H1 (cell line): ENCODE results near the gene RFPL3. TPM values are rescaled to one million over a fixed set of nuclear protein-coding genes. Genes with fewer than 3 reads are reported as not detected.

Source experiments
- CTCF ChIA-PET: fragments of 300-600 bp; sonication (Branson Sonifier 250); formaldehyde crosslinking; loops from one replicate; lab custom pipeline; 2021; ENCODE audit not compliant: partially characterized antibody; lab: Charles Lee
- POLR2A ChIA-PET: fragments of 300-600 bp; sonication (Branson Sonifier 250); formaldehyde crosslinking; loops from one replicate; lab custom pipeline; 2021; ENCODE audit warnings: inconsistent platforms; ENCODE audit not compliant: partially characterized antibody; lab: Charles Lee
- DNase-seq, 2 experiments: peaks; one replicate each; pipeline versions ENCODE4 v3.0.0 to v3.0.0-alpha.2; 2010 to 2022; ENCODE audit warnings: low spot score in 2 of 2, low read depth in 1 of 2, mixed read lengths in 1 of 2
- FAIRE-seq: peaks from 2 replicates; lab custom pipeline; 2011; peaks lifted over from hg19 to GRCh38; lab: Jason Lieb, UNC
- H2AFZ ChIP-seq: 2 replicates; pipeline ENCODE4 v1.8.1; 2012; ENCODE audit warnings: low read length, inconsistent platforms
- H2AK5ac ChIP-seq: 2 replicates; pipeline ENCODE4 v1.6.1; 2013; ENCODE audit warnings: low read depth, low read length
- H2BK120ac ChIP-seq: replicated peaks from 2 replicates; pipeline ENCODE3; 2013; ENCODE audit warnings: low read depth, low read length, inconsistent platforms
- H2BK12ac ChIP-seq: 2 replicates; pipeline ENCODE4 v1.6.1; 2013; ENCODE audit warnings: low read depth, low read length
- H2BK15ac ChIP-seq: 2 replicates; pipeline ENCODE4 v1.6.1; 2013; ENCODE audit warnings: low read length
- H2BK20ac ChIP-seq: 2 replicates; pipeline ENCODE4 v1.6.1; 2013; ENCODE audit warnings: low read length
- H2BK5ac ChIP-seq: 2 replicates; pipeline ENCODE4 v1.6.1; 2013; ENCODE audit warnings: low read depth, low read length
- H3K14ac ChIP-seq: 2 replicates; pipeline ENCODE4 v1.6.1; 2013; ENCODE audit warnings: inconsistent platforms; ENCODE audit not compliant: insufficient read length
- H3K18ac ChIP-seq: 2 replicates; pipeline ENCODE4 v1.6.1; 2013; ENCODE audit warnings: low read length; ENCODE audit errors: extremely low read depth
- H3K23ac ChIP-seq: 2 replicates; pipeline ENCODE4 v1.6.1; 2013; ENCODE audit warnings: inconsistent platforms; ENCODE audit not compliant: insufficient read length
- H3K23me2 ChIP-seq: 2 replicates; pipeline ENCODE4 v1.6.1; 2013; ENCODE audit warnings: low read depth, low read length
- H3K27ac ChIP-seq: 2 replicates; pipeline ENCODE4 v1.6.1; 2011; ENCODE audit warnings: low read depth, low read length, inconsistent platforms
- H3K27me3 ChIP-seq, 4 experiments: replicated peaks in 1 of 4; 1 replicate in 1 of 4; 2 replicates in 3 of 4; pipeline versions ENCODE4 v1.6.1 to v1.8.1; 2011 to 2013; ENCODE audit warnings: low read length in 3 of 4, mild to moderate bottlenecking in 3 of 4, inconsistent platforms in 2 of 4, mixed read lengths in 2 of 4, moderate library complexity in 1 of 4; ENCODE audit not compliant: control insufficient read depth in 3 of 4, insufficient read depth in 3 of 4; ENCODE audit errors: extremely low read depth in 1 of 4
- H3K36me3 ChIP-seq, 4 experiments: 2 replicates each; pipeline versions ENCODE4 v1.6.1 to v1.8.1; 2011 to 2013; ENCODE audit warnings: mild to moderate bottlenecking in 4 of 4, low read length in 3 of 4, moderate library complexity in 2 of 4, control low read depth in 1 of 4, inconsistent platforms in 1 of 4; ENCODE audit not compliant: insufficient read depth in 4 of 4, control insufficient read depth in 2 of 4
- H3K4ac ChIP-seq: replicated peaks from 2 replicates; pipeline ENCODE3; 2013; ENCODE audit warnings: low read length, low read depth, mixed read lengths, inconsistent platforms; ENCODE audit not compliant: insufficient read length
- H3K4me1 ChIP-seq, 4 experiments: replicated peaks in 1 of 4; 1 replicate in 1 of 4; 2 replicates in 3 of 4; pipeline versions ENCODE4 v1.6.1 to v1.8.1; 2011 to 2013; ENCODE audit warnings: low read length in 3 of 4, inconsistent platforms in 2 of 4, mixed read lengths in 1 of 4; ENCODE audit not compliant: insufficient read depth in 4 of 4, control insufficient read depth in 3 of 4
- H3K4me2 ChIP-seq, 2 experiments: 2 replicates each; pipeline versions ENCODE4 v1.6.1 to v1.8.1; 2011 to 2013; ENCODE audit warnings: low read depth in 2 of 2, low read length in 2 of 2, control low read depth in 1 of 2, inconsistent platforms in 1 of 2, mild to moderate bottlenecking in 1 of 2; ENCODE audit not compliant: insufficient read depth in 1 of 2
- H3K4me3 ChIP-seq, 4 experiments: fragments of 200-600, 300-600 bp in 1 of 4; sonication (generic), shearing (Covaris generic), sonication (Bioruptor Twin) in 1 of 4; 2 replicates each; pipeline versions ENCODE4 v1.5.1 to v1.8.1; 2011 to 2016; ENCODE audit warnings: low read length in 4 of 4, low read depth in 3 of 4, control low read depth in 2 of 4, inconsistent platforms in 2 of 4, mild to moderate bottlenecking in 2 of 4, mixed read lengths in 1 of 4, moderate library complexity in 1 of 4; ENCODE audit not compliant: insufficient read depth in 2 of 4; ENCODE audit errors: extremely low read depth in 1 of 4
- H3K56ac ChIP-seq: replicated peaks from 2 replicates; pipeline ENCODE3; 2013; ENCODE audit warnings: low read depth, mild to moderate bottlenecking, mixed read lengths, low read length, inconsistent platforms; ENCODE audit not compliant: insufficient read length
- H3K79me1 ChIP-seq: 2 replicates; pipeline ENCODE4 v1.6.1; 2013; ENCODE audit warnings: low read depth, low read length, control low read depth
- H3K79me2 ChIP-seq, 2 experiments: 2 replicates each; pipeline versions ENCODE4 v1.6.1 to v1.8.1; 2012 to 2013; ENCODE audit warnings: low read length in 2 of 2, mild to moderate bottlenecking in 2 of 2, inconsistent platforms in 1 of 2; ENCODE audit not compliant: insufficient read depth in 2 of 2, control insufficient read depth in 1 of 2
- H3K9ac ChIP-seq, 4 experiments: replicated peaks in 1 of 4; 1 replicate in 1 of 4; 2 replicates in 3 of 4; pipeline versions ENCODE4 v1.6.1 to v1.8.1; 2011 to 2013; ENCODE audit warnings: low read depth in 3 of 4, low read length in 3 of 4, control low read depth in 2 of 4, mild to moderate bottlenecking in 2 of 4, moderate library complexity in 2 of 4, inconsistent platforms in 1 of 4; ENCODE audit errors: extremely low read depth in 1 of 4
- H3K9me3 ChIP-seq, 2 experiments: 2 replicates each; pipeline versions ENCODE4 v1.6.1 to v1.8.1; 2012 to 2013; ENCODE audit warnings: mild to moderate bottlenecking in 2 of 2, moderate library complexity in 2 of 2, control low read depth in 1 of 2, inconsistent platforms in 1 of 2, low read depth in 1 of 2, low read length in 1 of 2, mixed read lengths in 1 of 2; ENCODE audit not compliant: insufficient read depth in 2 of 2
- H4K20me1 ChIP-seq, 2 experiments: replicated peaks in 1 of 2; 2 replicates each; pipeline versions ENCODE3 to v1.8.1; 2011 to 2013; ENCODE audit warnings: inconsistent platforms in 2 of 2, low read length in 2 of 2, mild to moderate bottlenecking in 1 of 2; ENCODE audit not compliant: insufficient read depth in 2 of 2, control insufficient read depth in 1 of 2
- H4K5ac ChIP-seq: 2 replicates; pipeline ENCODE4 v1.6.1; 2013; ENCODE audit warnings: low read length, low read depth, mixed read lengths, inconsistent platforms; ENCODE audit not compliant: insufficient read length
- H4K8ac ChIP-seq: 2 replicates; pipeline ENCODE4 v1.8.0; 2013; ENCODE audit warnings: mild to moderate bottlenecking, moderate library complexity, low read length, inconsistent platforms; ENCODE audit not compliant: insufficient read depth; ENCODE audit errors: extremely low read depth
- H4K91ac ChIP-seq: replicated peaks from 2 replicates; pipeline ENCODE3; 2013; ENCODE audit warnings: low read length, mixed read lengths, inconsistent platforms; ENCODE audit not compliant: insufficient read length
- RAD21 ChIP-seq, 2 experiments: IDR thresholded peaks in 1 of 2; conservative IDR thresholded peaks in 1 of 2; 2 replicates each; pipeline ENCODE4 v1.6.1; 2011; ENCODE audit warnings: low read depth in 2 of 2, low read length in 2 of 2, improper control_type of control experiment in 1 of 2, inconsistent platforms in 1 of 2, mild to moderate bottlenecking in 1 of 2, moderate library complexity in 1 of 2
- RNF2 ChIP-seq: fragments of 200-900, 300-1000 bp; sonication (generic); IDR thresholded peaks from 2 replicates; pipeline ENCODE4 v1.7.1; 2016; ENCODE audit warnings: borderline replicate concordance, low read depth, mild to moderate bottlenecking, antibody characterized with exemption, low read length; ENCODE audit not compliant: poor library complexity, severe bottlenecking; ENCODE audit errors: missing control alignments
- SAP30 ChIP-seq: fragments of 300-600 bp; sonication (generic); IDR thresholded peaks from 2 replicates; pipeline ENCODE4 v1.7.1; 2012; ENCODE audit warnings: low read length, moderate library complexity, mild to moderate bottlenecking, inconsistent platforms; ENCODE audit not compliant: insufficient read depth, insufficient replicate concordance
- WGBS, 2 experiments: shearing (Covaris generic) in 1 of 2; methylation state at CpG; one replicate each; pipeline versions ENCODE4 v1.1.6 to v1.1.7; 2013 to 2015; ENCODE audit warnings: low lambda C conversion rate in 2 of 2, mixed read lengths in 2 of 2, inconsistent platforms in 1 of 2, low coverage in 1 of 2, missing lambda C conversion rate in 1 of 2; ENCODE audit not compliant: insufficient replicate concordance in 2 of 2, insufficient coverage in 1 of 2, insufficient read length in 1 of 2; ENCODE audit errors: extremely low coverage in 1 of 2, missing lambda C conversion rate in 1 of 2; 5-methylcytosine and 5-hydroxymethylcytosine counted together
- polyA plus RNA-seq, 7 experiments: library from polyadenylated mRNA; depleted of rRNA in 3 of 7; stranded (reverse) in 5 of 7; unstranded in 2 of 7; fragments of >200 nt in 5 of 7; fragments of 200-250 nt in 2 of 7; gene quantifications; 1 replicate in 5 of 7; 2 replicates in 1 of 7; 4 replicates in 1 of 7; pipeline versions ENCODE4 v1.2.1 to v1.2.3, GENCODE V29; 2011 to 2013; ENCODE audit warnings: missing spikeins in 2 of 7, mixed read lengths in 2 of 7
- total RNA-seq: library from RNA; stranded (reverse); fragmentation: NEBNext Ultra II Directional; extraction: Animal tissue kit (Norgen Biotek cat#: 25700); gene quantifications from 2 replicates; pipeline ENCODE4 v1.2.1, GENCODE V29; 2021

Gene RFPL3
- total and polyA plus RNA-seq, 2 of the 8 experiments (the other 6 are each of a cell fraction or from before 2014, with no cell fraction given) = 0.08 to 0.24 TPM

GRCh38 chr22:32395107-32395506 is 37.4 kb downstream of the RFPL3 start:
- Histone ChIP-seq H3K4me3 (no peak overlapping the region), H3K36me3 (peaks cover 17 to 90% (median 64%) of the 10 kb centered on the region in 4 experiments), H3K23me2 (no peaks in the 10 kb centered on the region), H3K4me2 (no peak overlapping the region), H3K9me3 (no peaks in the 10 kb centered on the region), H2AFZ (no peak overlapping the region), H4K91ac (no peak overlapping the region), H4K20me1 (peaks cover 2% of the 10 kb centered on the region in 2 experiments), H3K79me2 (no peaks in the 10 kb centered on the region), H2BK5ac (no peak overlapping the region), H4K8ac (no peak overlapping the region), H3K14ac (no peak overlapping the region), H3K79me1 (no peaks in the 10 kb centered on the region), H2BK20ac (no peak overlapping the region), H3K27me3 (no peaks in the 10 kb centered on the region), H2BK12ac (no peak overlapping the region), H3K56ac (no peak overlapping the region), H3K4ac (no peak overlapping the region), H3K23ac (no peak overlapping the region), H3K9ac (no peak overlapping the region), H4K5ac (no peak overlapping the region), H2BK120ac (no peak overlapping the region), H2AK5ac (no peak overlapping the region), H2BK15ac (no peak overlapping the region), H3K18ac (no peak overlapping the region), H3K27ac (no peak overlapping the region), H3K4me1 (no peaks in the 10 kb centered on the region)
- ChIA-PET POLR2A (interaction anchor here (0.6 kb wide), 2 partner anchors 10 to 666 kb away, joined by 3 read pairs; no protein-coding TSS in a partner anchor), CTCF (no interaction called here)
- WGBS, 2 experiments = 86% methylated on average over 5 of the region's 5 CpGs; no CpG with 5 or more reads in 1 of the 2 experiments
- no peak for DNase-seq
- TF ChIP-seq RNF2 = no peak
- no peak for TF ChIP-seq SAP30
- no peak for TF ChIP-seq RAD21 (IDR thresholded peaks at IDR 0.05 in 1 of 2, conservative IDR thresholded peaks at IDR 0.05 in 1 of 2; ENCODE audit: low read depth in 2 of 2, low read length in 2 of 2)
- FAIRE-seq = no peak
